ENCODE measurements around the gene FLRT2.
A peak's percentile ranks its signal among the peaks of the same experiment; 100 is the strongest.

FLRT2 gene

GRCh38 chr14:85529803-85530574 is at the start of gene FLRT2:
TSS of gene FLRT2 (plus strand) at chr14:85530144. CDS start at chr14:85621515, 91,371 bp downstream.
- H3K9ac ChIP-seq (ENCODE audit: low read depth, low read length) = peak within 1 kb of the TSS; percentile 4; the same call in 1 of the 2 replicates
- no peaks in the 10 kb centered on the region for H3K9me3 ChIP-seq (ENCODE audit: insufficient read depth, low read depth, low read length)
- peaks cover 68% of the 10 kb centered on the region for H3K27me3 ChIP-seq (ENCODE audit: insufficient read depth, low read length)
- H3K36me3 ChIP-seq (ENCODE audit: insufficient read depth, low read depth, low read length) = no peaks in the 10 kb centered on the region
- peaks cover 19% of the 10 kb centered on the region; the same call in 1 of the 2 replicates for H3K4me1 ChIP-seq (ENCODE audit: insufficient read depth, low read length)
- no peak within 1 kb of the TSS for H3K27ac ChIP-seq (ENCODE audit: low read length)
- peak within 1 kb of the TSS; percentile 86 for H3K4me3 ChIP-seq (ENCODE audit: low read length)

- Histone ChIP-seq H3K4me3 (ENCODE audit: low read length) (no peak overlapping the region), H3K27ac (ENCODE audit: low read length) (no peak overlapping the region), H3K9ac (ENCODE audit: low read depth, low read length) (no peak overlapping the region), H3K9me3 (ENCODE audit: insufficient read depth, low read depth, low read length) (no peaks in the 10 kb centered on the region), H3K4me1 (ENCODE audit: insufficient read depth, low read length) (no peaks in the 10 kb centered on the region), H3K27me3 (ENCODE audit: insufficient read depth, low read length) (no peaks in the 10 kb centered on the region), H3K36me3 (ENCODE audit: insufficient read depth, low read depth, low read length) (no peaks in the 10 kb centered on the region)
Observed at GRCh38 chr14:85481471-85481870, 48.5 kb upstream of the FLRT2 start.

GRCh38 chr14:85482552-85482951 is 47.4 kb upstream of the FLRT2 start:
- no peak overlapping the region for H3K9ac ChIP-seq (ENCODE audit: low read depth, low read length)

GRCh38 chr14:85483037-85483436 is 46.9 kb upstream of the FLRT2 start:
- no peak overlapping the region for H3K9ac ChIP-seq (ENCODE audit: low read depth, low read length)

More at GRCh38 chr14:85482552-85482951, 47.4 kb upstream of the FLRT2 start:
- H3K4me1 ChIP-seq (ENCODE audit: insufficient read depth, low read length) = no peaks in the 10 kb centered on the region
- H3K36me3 ChIP-seq (ENCODE audit: insufficient read depth, low read depth, low read length) = no peaks in the 10 kb centered on the region
- no peak overlapping the region for H3K4me3 ChIP-seq (ENCODE audit: low read length)
- H3K27ac ChIP-seq (ENCODE audit: low read length) = no peak overlapping the region
- H3K27me3 ChIP-seq (ENCODE audit: insufficient read depth, low read length) = no peaks in the 10 kb centered on the region
- H3K9me3 ChIP-seq (ENCODE audit: insufficient read depth, low read depth, low read length) = no peaks in the 10 kb centered on the region

GRCh38 chr14:85483652-85484051 is 46.3 kb upstream of the FLRT2 start:
- Histone ChIP-seq H3K27ac (ENCODE audit: low read length) (no peak overlapping the region), H3K9ac (ENCODE audit: low read depth, low read length) (no peak overlapping the region), H3K27me3 (ENCODE audit: insufficient read depth, low read length) (no peaks in the 10 kb centered on the region), H3K36me3 (ENCODE audit: insufficient read depth, low read depth, low read length) (no peaks in the 10 kb centered on the region), H3K9me3 (ENCODE audit: insufficient read depth, low read depth, low read length) (no peaks in the 10 kb centered on the region), H3K4me1 (ENCODE audit: insufficient read depth, low read length) (no peaks in the 10 kb centered on the region), H3K4me3 (ENCODE audit: low read length) (no peak overlapping the region)

More at GRCh38 chr14:85483037-85483436, 46.9 kb upstream of the FLRT2 start:
- no peaks in the 10 kb centered on the region for H3K36me3 ChIP-seq (ENCODE audit: insufficient read depth, low read depth, low read length)
- no peak overlapping the region for H3K27ac ChIP-seq (ENCODE audit: low read length)
- no peaks in the 10 kb centered on the region for H3K9me3 ChIP-seq (ENCODE audit: insufficient read depth, low read depth, low read length)
- no peaks in the 10 kb centered on the region for H3K4me1 ChIP-seq (ENCODE audit: insufficient read depth, low read length)
- no peaks in the 10 kb centered on the region for H3K27me3 ChIP-seq (ENCODE audit: insufficient read depth, low read length)
- no peak overlapping the region for H3K4me3 ChIP-seq (ENCODE audit: low read length)

- Histone ChIP-seq H3K9ac (ENCODE audit: low read depth, low read length) (no peak overlapping the region), H3K27me3 (ENCODE audit: insufficient read depth, low read length) (no peaks in the 10 kb centered on the region)
Observed at GRCh38 chr14:85487215-85487614, 42.7 kb upstream of the FLRT2 start.

GRCh38 chr14:85501751-85502150 is 28.2 kb upstream of the FLRT2 start:
- Histone ChIP-seq H3K4me1 (ENCODE audit: insufficient read depth, low read length) (no peaks in the 10 kb centered on the region), H3K27ac (ENCODE audit: low read length) (no peak overlapping the region), H3K4me3 (ENCODE audit: low read length) (no peak overlapping the region), H3K36me3 (ENCODE audit: insufficient read depth, low read depth, low read length) (no peaks in the 10 kb centered on the region), H3K9me3 (ENCODE audit: insufficient read depth, low read depth, low read length) (no peaks in the 10 kb centered on the region), H3K27me3 (ENCODE audit: insufficient read depth, low read length) (no peaks in the 10 kb centered on the region), H3K9ac (ENCODE audit: low read depth, low read length) (no peak overlapping the region)

More at GRCh38 chr14:85487215-85487614, 42.7 kb upstream of the FLRT2 start:
- no peaks in the 10 kb centered on the region for H3K9me3 ChIP-seq (ENCODE audit: insufficient read depth, low read depth, low read length)
- no peak overlapping the region for H3K4me3 ChIP-seq (ENCODE audit: low read length)
- no peaks in the 10 kb centered on the region for H3K36me3 ChIP-seq (ENCODE audit: insufficient read depth, low read depth, low read length)
- no peak overlapping the region for H3K27ac ChIP-seq (ENCODE audit: low read length)
- no peaks in the 10 kb centered on the region for H3K4me1 ChIP-seq (ENCODE audit: insufficient read depth, low read length)

- Histone ChIP-seq H3K27ac (ENCODE audit: low read length) (no peak overlapping the region), H3K9me3 (ENCODE audit: insufficient read depth, low read depth, low read length) (no peaks in the 10 kb centered on the region)
Observed at GRCh38 chr14:85508863-85509262, 21.1 kb upstream of the FLRT2 start.

GRCh38 chr14:85512451-85512850 is 17.5 kb upstream of the FLRT2 start:
- Histone ChIP-seq H3K9ac (ENCODE audit: low read depth, low read length) (no peak overlapping the region), H3K36me3 (ENCODE audit: insufficient read depth, low read depth, low read length) (no peaks in the 10 kb centered on the region), H3K27ac (ENCODE audit: low read length) (no peak overlapping the region), H3K9me3 (ENCODE audit: insufficient read depth, low read depth, low read length) (no peaks in the 10 kb centered on the region), H3K27me3 (ENCODE audit: insufficient read depth, low read length) (no peaks in the 10 kb centered on the region), H3K4me3 (ENCODE audit: low read length) (no peak overlapping the region), H3K4me1 (ENCODE audit: insufficient read depth, low read length) (no peaks in the 10 kb centered on the region)

More at GRCh38 chr14:85508863-85509262, 21.1 kb upstream of the FLRT2 start:
- H3K4me1 ChIP-seq (ENCODE audit: insufficient read depth, low read length) = no peaks in the 10 kb centered on the region
- H3K27me3 ChIP-seq (ENCODE audit: insufficient read depth, low read length) = no peaks in the 10 kb centered on the region
- H3K36me3 ChIP-seq (ENCODE audit: insufficient read depth, low read depth, low read length) = no peaks in the 10 kb centered on the region
- H3K9ac ChIP-seq (ENCODE audit: low read depth, low read length) = no peak overlapping the region
- H3K4me3 ChIP-seq (ENCODE audit: low read length) = no peak overlapping the region

- no peak overlapping the region for H3K4me3 ChIP-seq (ENCODE audit: low read length)
- no peaks in the 10 kb centered on the region for H3K4me1 ChIP-seq (ENCODE audit: insufficient read depth, low read length)
Observed at GRCh38 chr14:85514487-85514886, 15.5 kb upstream of the FLRT2 start.

GRCh38 chr14:85516239-85517113 is 13.5 kb upstream of the FLRT2 start:
- no peak overlapping the region for H3K27ac ChIP-seq (ENCODE audit: low read length)
- H3K9ac ChIP-seq (ENCODE audit: low read depth, low read length) = no peak overlapping the region
- peaks cover 6% of the 10 kb centered on the region; the same call in 1 of the 2 replicates for H3K4me1 ChIP-seq (ENCODE audit: insufficient read depth, low read length)
- no peaks in the 10 kb centered on the region for H3K9me3 ChIP-seq (ENCODE audit: insufficient read depth, low read depth, low read length)
- no peaks in the 10 kb centered on the region for H3K36me3 ChIP-seq (ENCODE audit: insufficient read depth, low read depth, low read length)
- no peak overlapping the region for H3K4me3 ChIP-seq (ENCODE audit: low read length)
- H3K27me3 ChIP-seq (ENCODE audit: insufficient read depth, low read length) = no peaks in the 10 kb centered on the region

More at GRCh38 chr14:85514487-85514886, 15.5 kb upstream of the FLRT2 start:
- H3K27ac ChIP-seq (ENCODE audit: low read length) = no peak overlapping the region
- H3K9ac ChIP-seq (ENCODE audit: low read depth, low read length) = no peak overlapping the region
- no peaks in the 10 kb centered on the region for H3K9me3 ChIP-seq (ENCODE audit: insufficient read depth, low read depth, low read length)
- H3K27me3 ChIP-seq (ENCODE audit: insufficient read depth, low read length) = no peaks in the 10 kb centered on the region
- no peaks in the 10 kb centered on the region for H3K36me3 ChIP-seq (ENCODE audit: insufficient read depth, low read depth, low read length)

Measured in iPS-20b (cell line).